Tibial artery (tissue), 4 donors: Measurements from ENCODE around the gene LPP.

Experiments
- DNase-seq, 2 donors: peaks; one replicate each; pipeline ENCODE4 v3.0.0-alpha.2; 2019
- H3K27ac ChIP-seq, 2 donors: fragments of 200-600 bp; sonication (generic) in 1 of 2; 1 replicate in 1 of 2; 2 replicates in 1 of 2; pipeline ENCODE4 v1.5.1; 2018 to 2019; ENCODE audit warnings: mild to moderate bottlenecking in 1 of 2
- H3K27me3 ChIP-seq, 2 donors: fragments of 200-600 bp; sonication (generic) in 1 of 2; one replicate each; pipeline versions ENCODE4 v1.5.1 to v1.6.0; 2016 to 2019
- H3K36me3 ChIP-seq, 3 donors: fragments of 200-600 bp; sonication (generic) in 2 of 3; one replicate each; pipeline ENCODE4 v1.5.1; 2016 to 2019; ENCODE audit warnings: mild to moderate bottlenecking in 2 of 3
- H3K4me1 ChIP-seq, 4 donors: fragments of 200-600 bp; sonication (generic) in 2 of 4; 1 replicate in 3 of 4; 2 replicates in 1 of 4; pipeline ENCODE4 v1.5.1; 2016 to 2019
- H3K4me3 ChIP-seq, 2 donors: fragments of 200-600 bp; sonication (generic) in 1 of 2; 1 replicate in 1 of 2; 2 replicates in 1 of 2; pipeline ENCODE4 v1.5.1; 2018 to 2019; ENCODE audit warnings: mild to moderate bottlenecking in 2 of 2
- H3K9me3 ChIP-seq, 3 donors: fragments of 200-600 bp; sonication (generic) in 1 of 3; one replicate each; pipeline ENCODE4 v1.5.1; 2016 to 2019
- CTCF ChIP-seq, 2 experiments: fragments of 200-600 bp in 1 of 2; fragments of 450-650 bp in 1 of 2; IDR thresholded peaks; one replicate each; pipeline ENCODE4 v1.5.1; 2017 to 2019; ENCODE audit warnings: antibody characterized with exemption in 2 of 2, mild to moderate bottlenecking in 1 of 2, moderate library complexity in 1 of 2
- intact Hi-C: fragments of 100-400 bp; cut with DNase I; formaldehyde crosslinking; loops from one replicate; pipeline ENCODE4 v1.15.0; 2023; ENCODE audit warnings: low total_unique reads

Gene LPP

DNA sequence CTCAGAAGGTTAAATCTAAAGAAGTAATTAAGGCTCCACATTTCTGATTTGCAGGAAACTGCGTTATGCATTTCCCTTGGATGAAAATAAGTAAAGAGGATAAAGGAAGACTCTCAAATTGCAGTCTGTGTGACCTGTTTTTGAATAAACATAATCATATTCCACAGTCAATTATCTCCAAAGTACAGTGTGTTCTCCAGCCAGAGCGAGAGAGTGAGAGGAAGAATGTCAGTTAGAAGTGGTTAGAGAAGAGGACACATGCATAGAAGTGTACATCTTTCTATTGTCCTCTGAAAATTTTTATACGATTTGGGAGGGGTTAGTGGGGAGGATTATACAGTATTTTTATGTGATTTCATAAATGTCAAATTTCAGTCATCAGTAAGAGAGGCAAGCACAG is 487.1 kb downstream of the LPP start:
- H3K36me3 ChIP-seq = no peaks in the 10 kb centered on the region
- DNase-seq = no peak
- peak overlapping the region; percentile 29 to 46 for H3K27ac ChIP-seq
- intact Hi-C loops = no loop called here
- no peaks in the 10 kb centered on the region for H3K9me3 ChIP-seq
- no peaks in the 10 kb centered on the region for H3K27me3 ChIP-seq
- peaks cover 0 to 63% (median 10%) of the 10 kb centered on the region in 4 donors for H3K4me1 ChIP-seq
- TF ChIP-seq CTCF (IDR thresholded peaks at IDR 0.05) = no peak
- no peak overlapping the region for H3K4me3 ChIP-seq

DNA sequence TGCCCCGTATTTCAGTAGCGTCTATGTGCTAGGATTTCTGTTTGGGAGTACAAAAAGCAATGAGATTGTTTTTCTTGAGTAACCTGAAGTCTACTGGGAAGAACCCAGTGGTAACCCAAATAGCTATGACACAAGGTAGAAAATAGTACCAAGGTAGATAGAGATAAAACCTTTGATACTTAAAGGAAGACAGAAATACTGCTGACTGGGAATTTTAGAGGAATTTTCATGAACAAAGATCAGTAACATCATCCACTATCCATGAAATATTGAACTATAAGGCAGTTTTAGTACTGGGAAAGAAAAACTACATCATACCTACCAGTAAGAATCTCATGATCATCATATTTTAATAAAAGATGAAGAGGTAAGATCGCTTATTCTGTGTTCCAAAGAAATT is 489.8 kb downstream of the LPP start:
- intact Hi-C loops = no loop called here
- H3K27ac ChIP-seq = no peak overlapping the region
- no peak for TF ChIP-seq CTCF (IDR thresholded peaks at IDR 0.05)
- H3K27me3 ChIP-seq = no peaks in the 10 kb centered on the region
- no peaks in the 10 kb centered on the region for H3K36me3 ChIP-seq
- no peak for DNase-seq
- no peaks in the 10 kb centered on the region for H3K9me3 ChIP-seq
- no peak overlapping the region for H3K4me3 ChIP-seq
- H3K4me1 ChIP-seq = peaks cover 0 to 83% (median 24%) of the 10 kb centered on the region in 4 donors

- Histone ChIP-seq H3K27ac (peak overlapping the region in 1 of 2 donors; percentile 53), H3K4me1 (peaks cover 0 to 93% (median 20%) of the 10 kb centered on the region in 4 donors)
- TF ChIP-seq CTCF (IDR thresholded peaks at IDR 0.05) = no peak
Observed at GRCh38 chr3:188646592-188646991, 492.6 kb downstream of the LPP start.

DNA sequence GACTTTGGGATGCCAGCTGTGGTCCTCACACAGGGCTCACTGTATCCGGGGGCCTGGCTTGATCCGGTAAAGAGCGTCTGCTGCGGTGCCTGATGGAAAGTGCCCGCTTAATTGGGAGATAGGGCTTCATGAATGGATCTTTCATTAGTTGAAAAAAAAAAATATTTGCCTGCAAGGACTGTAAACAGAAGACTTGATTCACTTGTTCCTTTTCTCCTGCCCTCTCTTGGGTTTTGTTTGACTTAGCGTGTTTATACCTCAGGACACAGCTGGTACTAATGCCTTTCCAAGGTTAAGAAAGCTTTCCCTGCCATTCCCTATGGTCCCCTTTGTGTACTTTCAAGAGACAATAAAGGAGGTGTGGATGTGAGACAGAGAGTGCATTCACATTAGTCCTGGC is 493.3 kb downstream of the LPP start:
- TF ChIP-seq CTCF (IDR thresholded peaks at IDR 0.05) = no peak
- peak overlapping the region in 1 of 2 donors; percentile 53 for H3K27ac ChIP-seq

More at GRCh38 chr3:188646592-188646991, 492.6 kb downstream of the LPP start:
- Histone ChIP-seq H3K9me3 (no peaks in the 10 kb centered on the region), H3K36me3 (no peaks in the 10 kb centered on the region), H3K27me3 (no peaks in the 10 kb centered on the region), H3K4me3 (no peak overlapping the region)
- intact Hi-C loops = no loop called here
- DNase-seq = no peak

DNA sequence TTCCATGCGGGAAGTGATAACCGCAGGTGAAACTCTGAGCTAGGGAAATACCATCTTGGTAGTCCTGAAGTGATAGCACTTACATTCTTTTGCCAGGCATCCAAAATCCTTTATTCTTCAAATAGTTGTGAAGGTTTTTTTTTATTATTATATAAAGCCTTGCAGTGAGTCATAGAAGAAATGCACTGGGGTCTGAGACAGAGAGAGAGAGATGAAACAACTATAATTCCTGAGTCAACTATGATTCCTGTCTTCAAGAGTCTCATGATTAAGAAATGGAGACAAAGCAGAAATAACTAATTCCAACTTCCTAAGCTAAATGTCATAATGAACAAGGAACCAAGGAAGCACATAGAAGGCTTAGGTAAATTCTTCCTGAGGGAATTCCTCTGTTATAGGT is 495.6 kb downstream of the LPP start:
- Histone ChIP-seq H3K27me3 (no peaks in the 10 kb centered on the region), H3K9me3 (no peaks in the 10 kb centered on the region), H3K36me3 (no peaks in the 10 kb centered on the region), H3K4me3 (no peak overlapping the region), H3K27ac (peak overlapping the region; percentile 21 to 53), H3K4me1 (peaks cover 0 to 87% (median 14%) of the 10 kb centered on the region in 4 donors)
- intact Hi-C loops = no loop called here
- no peak for TF ChIP-seq CTCF (IDR thresholded peaks at IDR 0.05)
- no peak for DNase-seq

More for the DNA sequence above, 493.3 kb downstream of the LPP start:
- intact Hi-C loops = no loop called here
- H3K36me3 ChIP-seq = no peaks in the 10 kb centered on the region
- H3K4me1 ChIP-seq = peaks cover 0 to 93% (median 17%) of the 10 kb centered on the region in 4 donors
- DNase-seq = no peak
- H3K9me3 ChIP-seq = no peaks in the 10 kb centered on the region
- H3K4me3 ChIP-seq = no peak overlapping the region
- H3K27me3 ChIP-seq = no peaks in the 10 kb centered on the region
